ENCODE data around the gene SLC6A3.

DNA sequence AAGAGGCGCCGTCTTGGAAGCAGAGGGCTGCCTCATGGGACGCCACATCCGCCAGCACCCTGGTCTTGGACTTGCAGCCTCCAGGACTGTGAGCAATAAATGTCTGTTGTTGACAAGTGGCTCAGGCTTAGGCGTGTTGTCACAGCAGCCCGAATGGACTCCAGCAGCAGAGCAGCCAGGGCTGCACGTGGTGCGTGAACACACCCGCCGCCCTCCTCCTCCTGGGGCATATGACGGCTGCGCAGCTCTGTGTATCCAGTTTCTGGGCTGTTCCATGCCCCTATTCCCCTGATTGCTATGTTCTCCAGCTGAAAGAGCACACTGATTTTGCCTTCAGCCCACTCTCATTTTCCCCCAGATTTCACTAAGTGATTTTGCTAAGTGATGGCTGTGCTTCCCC lies 64.3 kb downstream of the SLC6A3 start:
- TF ChIP-seq TAF1 (IDR thresholded peaks at IDR 0.05; ENCODE audit: low read depth, low read length) (no peak), POLR2A (IDR thresholded peaks at IDR 0.05; ENCODE audit: low read depth, low read length) (no peak)
